Measurements from ENCODE around the gene DCXR. TPM values are rescaled to one million over a fixed set of nuclear protein-coding genes. Genes with fewer than 3 reads are reported as not detected.

Gene DCXR
- total and polyA plus RNA-seq, 2 experiments from 2014 or later: 70.2 to 75.8 TPM

DNA sequence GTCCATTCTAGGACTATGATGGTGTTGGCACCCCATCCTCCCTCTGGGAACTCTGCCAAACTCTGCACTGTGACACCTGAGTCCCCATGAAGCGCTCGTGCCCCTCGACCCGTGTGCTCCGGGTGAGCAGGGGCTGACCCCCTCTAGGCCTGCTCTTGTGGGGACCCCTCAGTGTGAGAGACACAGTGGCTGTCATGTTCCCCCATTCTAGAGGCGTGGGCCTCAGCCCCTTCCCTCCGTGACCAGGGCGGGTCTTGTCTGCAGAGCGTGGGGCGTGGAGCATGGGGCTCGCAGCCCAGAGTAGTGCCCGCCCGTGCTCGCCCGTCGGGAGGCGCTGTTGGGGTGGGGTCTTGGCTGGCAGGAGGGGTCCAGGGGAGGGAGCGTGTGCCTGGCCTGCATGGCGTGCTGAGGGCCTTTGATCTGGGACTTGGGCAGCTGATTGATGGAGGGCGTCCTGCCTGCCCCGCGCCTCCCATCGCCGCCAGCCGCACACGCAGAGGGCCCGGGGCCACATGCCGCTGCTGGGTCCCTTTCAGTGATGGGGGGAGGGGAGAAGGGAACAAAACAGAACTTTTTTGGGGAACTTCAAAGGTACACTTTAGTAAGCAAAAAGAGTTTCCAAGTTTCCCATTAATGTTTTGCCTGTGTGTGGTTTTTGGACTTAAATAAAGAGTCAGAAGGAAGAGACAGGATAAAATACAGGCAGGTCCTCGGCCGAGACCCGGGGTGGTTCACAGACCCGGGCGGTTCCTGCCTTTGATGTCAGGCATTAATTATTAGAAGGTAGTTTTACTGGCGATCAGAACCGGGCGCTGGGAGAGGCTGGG, 37.3 kb downstream of the DCXR start:
- in situ Hi-C loops (cut with MboI): no loop called here
- no peak for TF ChIP-seq EZH2phosphoT487 (IDR thresholded peaks at IDR 0.05; ENCODE audit: insufficient read depth, low read depth)
- TF ChIP-seq EZH2 (IDR thresholded peaks at IDR 0.05; ENCODE audit: insufficient read depth, poor library complexity, severe bottlenecking): no peak
- peaks cover 20% of the 10 kb centered on the region for H3K4me1 ChIP-seq (ENCODE audit: insufficient read depth)

DNA sequence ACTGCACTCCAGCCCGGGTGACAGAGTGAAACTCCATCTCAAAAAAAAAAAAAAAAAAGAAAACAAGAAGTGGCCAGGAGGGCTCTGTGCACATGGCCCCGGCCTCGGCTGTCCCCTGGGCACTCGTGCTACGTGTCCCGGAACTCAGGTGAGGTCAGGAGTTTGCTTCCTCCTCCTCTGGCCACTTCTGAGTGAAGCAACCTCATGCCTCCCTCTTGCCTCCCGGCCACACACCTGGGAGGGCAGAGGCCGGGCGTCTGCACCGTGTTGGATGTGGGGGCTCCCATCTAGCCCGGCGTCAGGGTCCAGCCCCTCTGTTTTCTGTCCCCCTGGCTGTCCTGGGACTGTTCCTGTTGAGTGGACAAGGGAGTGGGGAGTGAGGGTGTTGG, 37.9 kb downstream of the DCXR start:
- no peak for DNase-seq
- no peaks in the 10 kb centered on the region for H3K9me3 ChIP-seq (ENCODE audit: low read depth)
- peaks cover 16% of the 10 kb centered on the region for H3K4me1 ChIP-seq (ENCODE audit: insufficient read depth)
- H3K4me2 ChIP-seq (ENCODE audit: unreplicated experiment): no peak overlapping the region
- H3K9me2 ChIP-seq (ENCODE audit: insufficient read depth): no peaks in the 10 kb centered on the region
- H3K36me3 ChIP-seq (ENCODE audit: low read depth): no peaks in the 10 kb centered on the region
- no peaks in the 10 kb centered on the region for H3K27me3 ChIP-seq (replicated peaks; ENCODE audit: insufficient read depth)
- H4K20me1 ChIP-seq (ENCODE audit: insufficient read depth): no peaks in the 10 kb centered on the region
- no peak overlapping the region for H3K4me3 ChIP-seq
- no peak for TF ChIP-seq EZH2 (IDR thresholded peaks at IDR 0.05; ENCODE audit: insufficient read depth, poor library complexity, severe bottlenecking)
- no peak for TF ChIP-seq EZH2phosphoT487 (IDR thresholded peaks at IDR 0.05; ENCODE audit: insufficient read depth, low read depth)
- in situ Hi-C loops (cut with MboI): no loop called here
- H3K9ac ChIP-seq: no peak overlapping the region
- no peaks in the 10 kb centered on the region for H3K79me2 ChIP-seq (ENCODE audit: insufficient read depth)
- H3F3A ChIP-seq (ENCODE audit: insufficient read depth): peaks cover 8% of the 10 kb centered on the region
- H3K27ac ChIP-seq: no peak overlapping the region
- WGBS, 2 experiments (ENCODE audit: low coverage in 1 of 2, low lambda C conversion rate in 2 of 2, missing lambda C conversion rate in 2 of 2): 81 to 89% methylated on average over 12 of the region's 12 CpGs
- no peak overlapping the region for H2AFZ ChIP-seq

More for the DNA sequence above, 37.3 kb downstream of the DCXR start:
- Histone ChIP-seq H3K27ac (no peak overlapping the region), H3K9ac (no peak overlapping the region), H3K9me2 (ENCODE audit: insufficient read depth) (no peaks in the 10 kb centered on the region), H4K20me1 (ENCODE audit: insufficient read depth) (no peaks in the 10 kb centered on the region), H2AFZ (no peak overlapping the region), H3K9me3 (ENCODE audit: low read depth) (no peaks in the 10 kb centered on the region), H3F3A (ENCODE audit: insufficient read depth) (peaks cover 8% of the 10 kb centered on the region), H3K36me3 (ENCODE audit: low read depth) (no peaks in the 10 kb centered on the region), H3K4me2 (ENCODE audit: unreplicated experiment) (no peak overlapping the region), H3K4me3 (no peak overlapping the region), H3K79me2 (ENCODE audit: insufficient read depth) (no peaks in the 10 kb centered on the region), H3K27me3 (replicated peaks; ENCODE audit: insufficient read depth) (no peaks in the 10 kb centered on the region)
- 80 to 85% methylated on average over 29 to 34 of the region's 36 CpGs for WGBS, 2 experiments (ENCODE audit: low coverage in 1 of 2, low lambda C conversion rate in 2 of 2, missing lambda C conversion rate in 2 of 2)
- DNase-seq: no peak

DNA sequence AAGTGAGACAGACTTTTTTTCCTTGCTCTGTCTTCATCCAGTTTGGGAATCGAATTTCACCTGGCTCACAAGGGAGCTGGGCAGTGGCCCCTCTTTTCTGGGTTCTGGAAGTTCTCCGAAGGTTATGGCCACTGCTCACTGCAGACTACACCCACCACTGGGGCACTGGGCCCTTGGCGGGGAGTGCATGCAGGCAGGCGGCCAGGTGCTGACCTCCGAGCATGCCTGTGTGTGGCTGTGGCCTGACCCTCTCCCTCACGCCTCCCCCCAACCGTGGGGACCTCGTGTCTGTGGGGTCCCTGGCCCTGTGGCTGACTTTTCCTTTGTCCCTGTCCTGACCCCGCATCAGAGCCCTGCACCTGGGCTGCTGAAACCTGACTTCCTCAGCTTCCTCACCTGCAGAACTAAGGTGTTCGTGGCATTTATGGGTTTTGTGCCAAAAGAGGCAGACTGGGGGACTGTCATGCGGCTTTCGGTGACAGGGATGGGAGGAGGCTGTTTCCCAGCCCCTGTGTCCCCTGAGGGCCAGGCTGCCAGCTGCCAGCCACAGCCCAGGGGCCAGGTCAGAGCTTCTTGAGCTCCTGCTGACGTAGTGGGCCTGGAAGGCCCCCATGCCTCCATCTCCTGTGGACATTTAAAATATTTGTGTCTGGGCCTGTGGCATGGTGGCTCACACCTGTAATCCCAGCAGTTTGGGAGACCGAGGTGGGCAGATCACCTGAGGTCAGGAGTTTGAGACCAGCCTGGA, 38.6 kb downstream of the DCXR start:
- no peaks in the 10 kb centered on the region for H3K79me2 ChIP-seq (ENCODE audit: insufficient read depth)
- no peaks in the 10 kb centered on the region for H3K27me3 ChIP-seq (replicated peaks; ENCODE audit: insufficient read depth)
- H3K4me1 ChIP-seq (ENCODE audit: insufficient read depth): peaks cover 9% of the 10 kb centered on the region
- no peak overlapping the region for H3K4me2 ChIP-seq (ENCODE audit: unreplicated experiment)
- H3K9me3 ChIP-seq (ENCODE audit: low read depth): no peaks in the 10 kb centered on the region
- H3F3A ChIP-seq (ENCODE audit: insufficient read depth): peaks cover 8% of the 10 kb centered on the region
- no peak overlapping the region for H3K4me3 ChIP-seq
- H2AFZ ChIP-seq: no peak overlapping the region
- 87 to 89% methylated on average over 14 of the region's 14 CpGs for WGBS, 2 experiments (ENCODE audit: low coverage in 1 of 2, low lambda C conversion rate in 2 of 2, missing lambda C conversion rate in 2 of 2)
- no peak for TF ChIP-seq EZH2 (IDR thresholded peaks at IDR 0.05; ENCODE audit: insufficient read depth, poor library complexity, severe bottlenecking)
- TF ChIP-seq EZH2phosphoT487 (IDR thresholded peaks at IDR 0.05; ENCODE audit: insufficient read depth, low read depth): no peak
- H3K27ac ChIP-seq: no peak overlapping the region
- H4K20me1 ChIP-seq (ENCODE audit: insufficient read depth): no peaks in the 10 kb centered on the region
- no peaks in the 10 kb centered on the region for H3K9me2 ChIP-seq (ENCODE audit: insufficient read depth)
- no peak overlapping the region for H3K9ac ChIP-seq
- no peaks in the 10 kb centered on the region for H3K36me3 ChIP-seq (ENCODE audit: low read depth)
- DNase-seq: no peak
- in situ Hi-C loops (cut with MboI): no loop called here

DNA sequence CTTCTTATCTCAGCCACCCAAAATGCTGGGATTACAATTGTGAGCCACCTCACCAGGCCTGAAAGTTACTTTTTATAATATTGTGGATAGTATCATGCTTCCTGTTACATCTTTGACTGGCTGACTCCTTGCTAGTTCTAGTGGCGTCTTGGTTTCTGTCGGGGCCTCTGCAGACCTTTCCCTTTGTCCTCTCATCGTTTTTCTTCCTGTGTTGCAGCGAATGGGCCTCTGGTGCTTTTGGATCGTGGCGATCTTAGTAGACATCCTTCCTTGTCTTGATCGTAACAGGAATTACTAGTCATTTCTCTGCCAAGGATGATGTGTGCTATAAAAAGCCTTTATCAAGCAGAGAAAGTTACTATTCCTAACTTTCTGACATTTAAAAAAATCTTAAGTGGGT, 39.3 kb downstream of the DCXR start:
- Histone ChIP-seq H3K4me2 (ENCODE audit: unreplicated experiment) (no peak overlapping the region), H3K9ac (no peak overlapping the region), H3K36me3 (ENCODE audit: low read depth) (no peaks in the 10 kb centered on the region), H3K4me3 (no peak overlapping the region), H3K27ac (no peak overlapping the region), H3K4me1 (ENCODE audit: insufficient read depth) (peaks cover 6% of the 10 kb centered on the region), H3F3A (ENCODE audit: insufficient read depth) (peaks cover 8% of the 10 kb centered on the region), H3K79me2 (ENCODE audit: insufficient read depth) (no peaks in the 10 kb centered on the region), H3K27me3 (replicated peaks; ENCODE audit: insufficient read depth) (no peaks in the 10 kb centered on the region), H3K9me2 (ENCODE audit: insufficient read depth) (no peaks in the 10 kb centered on the region), H4K20me1 (ENCODE audit: insufficient read depth) (no peaks in the 10 kb centered on the region), H2AFZ (no peak overlapping the region), H3K9me3 (ENCODE audit: low read depth) (no peaks in the 10 kb centered on the region)
- WGBS, 2 experiments (ENCODE audit: low coverage in 1 of 2, low lambda C conversion rate in 2 of 2, missing lambda C conversion rate in 2 of 2): 96 to 97% methylated on average over 7 of the region's 7 CpGs
- DNase-seq: no peak
- in situ Hi-C loops (cut with MboI): no loop called here
- TF ChIP-seq EZH2phosphoT487 (IDR thresholded peaks at IDR 0.05; ENCODE audit: insufficient read depth, low read depth) (no peak), EZH2 (IDR thresholded peaks at IDR 0.05; ENCODE audit: insufficient read depth, poor library complexity, severe bottlenecking) (no peak)
